ENCODE data around the gene CYSRT1.

Gene CYSRT1

DNA sequence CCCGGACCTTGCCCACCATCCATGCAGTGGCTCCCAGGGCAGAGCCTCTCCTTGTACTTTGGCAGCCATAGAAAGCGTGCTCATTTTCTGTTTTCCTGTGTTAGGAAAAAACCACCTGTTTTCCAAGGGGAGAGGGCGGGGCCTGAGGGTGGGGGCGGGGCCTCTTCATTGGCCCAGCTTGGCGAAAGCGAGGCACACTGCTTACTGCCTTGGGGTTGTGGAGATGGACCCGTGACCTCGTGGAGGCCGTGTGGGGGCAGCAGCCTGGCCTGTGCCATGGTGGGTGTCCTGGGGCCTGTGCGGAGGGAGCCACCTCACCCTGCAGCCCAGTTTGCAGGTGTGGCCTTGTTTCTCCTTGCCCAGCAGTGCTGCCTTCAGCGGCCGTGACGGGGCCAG lies 48.1 kb downstream of the CYSRT1 start:
- DNase-seq = no peak

DNA sequence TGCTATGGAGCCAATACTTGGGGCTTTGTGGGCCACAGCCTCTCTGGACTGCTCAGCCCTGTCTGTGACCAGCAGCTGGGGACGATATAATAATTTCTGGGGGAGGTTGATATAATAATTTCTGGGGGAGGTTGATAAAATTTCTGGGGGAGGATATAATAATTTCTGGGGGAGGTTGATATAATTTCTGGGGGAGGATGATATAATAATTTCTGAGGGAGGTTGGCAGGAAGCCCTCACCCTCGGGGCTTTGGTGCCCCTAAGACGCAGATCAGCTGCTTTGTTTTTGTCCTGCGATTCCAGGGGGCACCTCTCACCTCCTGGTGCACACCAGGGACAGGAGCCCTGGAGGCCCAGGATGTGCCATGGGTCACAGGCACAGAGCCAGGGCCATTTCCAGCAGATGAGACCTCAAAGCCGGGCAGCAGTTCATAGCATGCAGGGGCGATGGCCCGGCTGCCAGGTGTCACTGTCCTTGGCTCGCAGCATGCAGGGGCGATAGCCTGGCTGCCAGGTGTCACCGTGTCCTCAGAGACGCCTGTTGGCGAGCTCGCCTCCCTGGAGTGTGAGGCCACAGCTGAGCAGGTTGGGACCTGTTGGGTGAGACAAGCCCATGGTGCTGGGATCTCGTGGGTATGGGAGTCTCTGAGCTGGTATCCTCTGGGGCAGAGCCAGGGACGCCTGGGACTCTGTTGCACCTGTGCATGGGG lies 48.8 kb downstream of the CYSRT1 start:
- peak; percentile 61 for DNase-seq

DNA sequence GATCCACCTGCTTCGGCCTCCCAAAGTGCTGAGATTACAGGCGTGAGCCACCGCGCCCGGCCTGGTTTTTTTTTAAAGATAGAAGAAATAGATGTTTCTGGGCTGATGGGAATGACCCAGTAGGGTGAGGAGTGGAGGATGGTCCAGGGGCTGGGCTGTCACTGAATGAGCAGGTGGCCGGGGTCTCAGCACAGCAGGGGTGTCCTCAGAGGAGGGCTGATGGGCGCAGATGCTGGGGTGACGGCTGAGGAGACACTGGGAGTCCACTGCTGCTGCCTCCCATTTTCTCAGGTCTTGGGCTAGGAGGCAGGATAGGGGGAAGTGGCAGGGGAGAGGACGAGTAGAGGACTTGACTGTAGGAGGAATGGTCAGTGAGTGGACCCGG lies 50.2 kb downstream of the CYSRT1 start:
- DNase-seq = no peak
